HL-60 (cell line): ENCODE data around the gene GRIK2.

Experiments
- DNase-seq, 2 experiments: peaks; one replicate each; pipeline ENCODE4 v3.0.0-alpha.2; 2010 to 2020; ENCODE audit warnings: low read depth in 1 of 2, low spot score in 1 of 2
- H3K27ac ChIP-seq: fragments of 250-450 bp; sonication (Bioruptor Pico); replicated peaks from 2 replicates; pipeline ENCODE4 v1.5.1; 2020; ENCODE audit warnings: mild to moderate bottlenecking, moderate library complexity
- H3K27me3 ChIP-seq: fragments of 250-450 bp; sonication (Bioruptor Pico); 2 replicates; pipeline ENCODE4 v1.5.1; 2021; ENCODE audit warnings: mild to moderate bottlenecking, moderate library complexity; ENCODE audit not compliant: insufficient read depth, poor library complexity, severe bottlenecking
- H3K4me3 ChIP-seq: replicated peaks from 2 replicates; pipeline ENCODE4 v1.5.1; 2011; ENCODE audit warnings: mild to moderate bottlenecking, control low read depth, low read length; ENCODE audit not compliant: insufficient read depth
- GABPA ChIP-seq: IDR thresholded peaks from 2 replicates; pipeline ENCODE4 v1.6.1; 2012; ENCODE audit warnings: low read depth
- POLR2AphosphoS5 ChIP-seq: IDR thresholded peaks from 2 replicates; pipeline ENCODE4 v1.6.1; 2012; ENCODE audit warnings: low read depth
- SPI1 ChIP-seq: IDR thresholded peaks from 2 replicates; pipeline ENCODE4 v1.6.1; 2012; ENCODE audit warnings: low read depth, mild to moderate bottlenecking, borderline replicate concordance
- TF ChIP-seq, protein P1 (sequence below): IDR thresholded peaks from one replicate; pipeline ENCODE4 v1.5.1; 2011; ENCODE audit warnings: low read length, control low read depth, inconsistent platforms; ENCODE audit not compliant: insufficient read depth
- TF ChIP-seq, protein P2 (sequence below): IDR thresholded peaks from 2 replicates; pipeline ENCODE4 v1.6.1; 2012; ENCODE audit warnings: low read depth; ENCODE audit not compliant: insufficient replicate concordance

The GRIK2 gene

DNA sequence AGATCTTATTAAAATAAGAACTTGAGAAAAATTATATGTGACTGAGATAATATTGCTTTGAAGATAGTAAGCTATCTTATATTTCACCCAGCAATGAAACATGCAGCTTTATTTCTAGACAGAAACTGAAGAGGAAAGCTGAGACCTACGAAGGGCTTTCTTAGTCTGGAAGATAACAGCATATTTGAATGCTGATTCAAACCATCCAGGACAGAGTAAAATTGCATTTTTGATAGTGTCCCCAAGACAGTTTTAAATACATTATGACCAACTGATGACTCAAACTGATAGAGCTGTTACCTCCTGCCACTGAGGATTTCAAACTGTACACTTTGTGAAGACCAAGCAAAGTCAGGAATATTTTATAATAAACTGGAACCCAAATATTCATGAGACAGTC is 409.6 kb downstream of the GRIK2 start:
- H3K27me3 ChIP-seq: no peaks in the 10 kb centered on the region
- TF ChIP-seq SPI1 (no peak), GABPA (no peak), POLR2AphosphoS5 (no peak)
- TF ChIP-seq, protein P1, sequence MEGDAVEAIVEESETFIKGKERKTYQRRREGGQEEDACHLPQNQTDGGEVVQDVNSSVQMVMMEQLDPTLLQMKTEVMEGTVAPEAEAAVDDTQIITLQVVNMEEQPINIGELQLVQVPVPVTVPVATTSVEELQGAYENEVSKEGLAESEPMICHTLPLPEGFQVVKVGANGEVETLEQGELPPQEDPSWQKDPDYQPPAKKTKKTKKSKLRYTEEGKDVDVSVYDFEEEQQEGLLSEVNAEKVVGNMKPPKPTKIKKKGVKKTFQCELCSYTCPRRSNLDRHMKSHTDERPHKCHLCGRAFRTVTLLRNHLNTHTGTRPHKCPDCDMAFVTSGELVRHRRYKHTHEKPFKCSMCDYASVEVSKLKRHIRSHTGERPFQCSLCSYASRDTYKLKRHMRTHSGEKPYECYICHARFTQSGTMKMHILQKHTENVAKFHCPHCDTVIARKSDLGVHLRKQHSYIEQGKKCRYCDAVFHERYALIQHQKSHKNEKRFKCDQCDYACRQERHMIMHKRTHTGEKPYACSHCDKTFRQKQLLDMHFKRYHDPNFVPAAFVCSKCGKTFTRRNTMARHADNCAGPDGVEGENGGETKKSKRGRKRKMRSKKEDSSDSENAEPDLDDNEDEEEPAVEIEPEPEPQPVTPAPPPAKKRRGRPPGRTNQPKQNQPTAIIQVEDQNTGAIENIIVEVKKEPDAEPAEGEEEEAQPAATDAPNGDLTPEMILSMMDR: no peak
- TF ChIP-seq, protein P2, sequence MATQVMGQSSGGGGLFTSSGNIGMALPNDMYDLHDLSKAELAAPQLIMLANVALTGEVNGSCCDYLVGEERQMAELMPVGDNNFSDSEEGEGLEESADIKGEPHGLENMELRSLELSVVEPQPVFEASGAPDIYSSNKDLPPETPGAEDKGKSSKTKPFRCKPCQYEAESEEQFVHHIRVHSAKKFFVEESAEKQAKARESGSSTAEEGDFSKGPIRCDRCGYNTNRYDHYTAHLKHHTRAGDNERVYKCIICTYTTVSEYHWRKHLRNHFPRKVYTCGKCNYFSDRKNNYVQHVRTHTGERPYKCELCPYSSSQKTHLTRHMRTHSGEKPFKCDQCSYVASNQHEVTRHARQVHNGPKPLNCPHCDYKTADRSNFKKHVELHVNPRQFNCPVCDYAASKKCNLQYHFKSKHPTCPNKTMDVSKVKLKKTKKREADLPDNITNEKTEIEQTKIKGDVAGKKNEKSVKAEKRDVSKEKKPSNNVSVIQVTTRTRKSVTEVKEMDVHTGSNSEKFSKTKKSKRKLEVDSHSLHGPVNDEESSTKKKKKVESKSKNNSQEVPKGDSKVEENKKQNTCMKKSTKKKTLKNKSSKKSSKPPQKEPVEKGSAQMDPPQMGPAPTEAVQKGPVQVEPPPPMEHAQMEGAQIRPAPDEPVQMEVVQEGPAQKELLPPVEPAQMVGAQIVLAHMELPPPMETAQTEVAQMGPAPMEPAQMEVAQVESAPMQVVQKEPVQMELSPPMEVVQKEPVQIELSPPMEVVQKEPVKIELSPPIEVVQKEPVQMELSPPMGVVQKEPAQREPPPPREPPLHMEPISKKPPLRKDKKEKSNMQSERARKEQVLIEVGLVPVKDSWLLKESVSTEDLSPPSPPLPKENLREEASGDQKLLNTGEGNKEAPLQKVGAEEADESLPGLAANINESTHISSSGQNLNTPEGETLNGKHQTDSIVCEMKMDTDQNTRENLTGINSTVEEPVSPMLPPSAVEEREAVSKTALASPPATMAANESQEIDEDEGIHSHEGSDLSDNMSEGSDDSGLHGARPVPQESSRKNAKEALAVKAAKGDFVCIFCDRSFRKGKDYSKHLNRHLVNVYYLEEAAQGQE: no peak
- H3K27ac ChIP-seq: no peak overlapping the region
- no peak for DNase-seq
- no peak overlapping the region for H3K4me3 ChIP-seq

DNA sequence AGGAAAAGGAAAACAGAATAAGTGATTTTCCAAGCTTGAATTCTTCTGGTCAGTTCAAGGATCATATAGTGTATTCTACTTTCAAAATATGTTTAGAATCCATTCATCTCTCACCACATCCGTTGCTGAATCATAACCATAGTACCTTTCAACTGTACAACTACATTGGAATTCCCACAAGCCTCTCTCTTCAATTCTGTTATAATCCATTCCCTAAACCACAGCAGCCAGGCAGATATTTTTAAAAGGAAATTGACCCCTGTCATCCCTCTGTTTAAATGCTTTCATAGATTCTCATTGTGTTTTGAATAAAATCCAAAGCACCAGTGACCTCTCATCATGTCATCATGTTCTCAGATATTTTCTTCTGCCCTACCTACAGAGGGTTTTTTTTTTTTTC is 412.7 kb downstream of the GRIK2 start:
- Histone ChIP-seq H3K27me3 (no peaks in the 10 kb centered on the region), H3K27ac (no peak overlapping the region), H3K4me3 (no peak overlapping the region)
- TF ChIP-seq, protein P2: no peak
- TF ChIP-seq SPI1 (no peak), POLR2AphosphoS5 (no peak), GABPA (no peak)
- TF ChIP-seq, protein P1: no peak
- no peak for DNase-seq

DNA sequence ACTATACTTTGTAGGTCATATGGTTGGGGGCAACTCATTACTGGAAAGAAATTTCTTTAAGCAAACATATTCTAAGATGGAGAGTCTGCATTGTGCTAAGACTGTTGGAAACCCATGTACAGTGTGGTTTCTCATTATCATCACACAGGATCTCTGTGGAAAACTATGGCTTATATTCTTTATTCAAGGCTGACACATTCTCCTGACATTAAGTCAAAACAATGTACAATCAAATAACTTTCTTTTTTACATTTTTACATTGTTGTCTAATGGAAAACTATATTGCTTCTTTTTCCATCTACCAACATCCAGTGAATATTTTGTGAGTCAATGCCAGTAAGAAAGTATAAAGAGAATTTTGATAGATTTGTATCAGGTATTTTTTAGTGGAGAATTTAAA is 417.6 kb downstream of the GRIK2 start:
- no peak overlapping the region for H3K4me3 ChIP-seq
- H3K27me3 ChIP-seq: no peaks in the 10 kb centered on the region
- H3K27ac ChIP-seq: no peak overlapping the region
- no peak for TF ChIP-seq GABPA
- TF ChIP-seq SPI1: no peak
- TF ChIP-seq, protein P2: no peak
- TF ChIP-seq POLR2AphosphoS5: no peak
- TF ChIP-seq, protein P1: no peak
- no peak for DNase-seq
